Left ventricle myocardium inferior (tissue), 1 donor: ENCODE results near the gene ARHGEF37. TPM values are rescaled to one million over a fixed set of nuclear protein-coding genes. Genes with fewer than 3 reads are reported as not detected.
A peak's percentile ranks its signal among the peaks of the same experiment; 100 is the strongest.
"Not testable (repeated sequence)": the region's sequence is repeated elsewhere in the genome, so short reads cannot be mapped to it uniquely, and the experiment has no call there.

Source experiments
- DNase-seq: peaks from one replicate; pipeline ENCODE4 v3.0.0-alpha.2; 2020
- H3K27ac ChIP-seq: fragments of 200-600 bp; replicated peaks from 2 replicates; pipeline ENCODE4 v1.8.0; 2021
- H3K27me3 ChIP-seq: fragments of 200-600 bp; 2 replicates; pipeline ENCODE4 v1.8.0; 2021; ENCODE audit warnings: low read depth
- H3K36me3 ChIP-seq: fragments of 200-600 bp; 2 replicates; pipeline ENCODE4 v1.8.0; 2021
- H3K4me1 ChIP-seq: fragments of 200-600 bp; 2 replicates; pipeline ENCODE4 v1.8.0; 2021
- H3K4me3 ChIP-seq: fragments of 200-600 bp; 2 replicates; pipeline ENCODE4 v1.8.0; 2021; ENCODE audit warnings: mild to moderate bottlenecking, moderate library complexity
- H3K9me3 ChIP-seq: fragments of 200-600 bp; replicated peaks from 2 replicates; pipeline ENCODE4 v1.8.0; 2021
- intact Hi-C: fragments of 100-400 bp; cut with micrococcal nuclease; formaldehyde crosslinking; loops from one replicate; pipeline ENCODE4 v1.11.0; 2022
- total RNA-seq: library from RNA; stranded (reverse); fragmentation: NEBNext Ultra II Directional; extraction: Animal tissue kit (Norgen Biotek cat#: 25700); gene quantifications from one replicate; pipeline ENCODE4 v1.2.1, GENCODE V29; 2021
- TF ChIP-seq, protein P1 (sequence below): fragments of 200-600 bp; IDR thresholded peaks from 2 replicates; pipeline ENCODE4 v1.8.0; 2021; ENCODE audit warnings: antibody characterized with exemption, mild to moderate bottlenecking, borderline replicate concordance
- donor health status: DM: no; HTN: yes; CAD: no; lungs with severe emphysema.

ARHGEF37 gene
- total RNA-seq, 1 donor from 2014 or later = 22.8 TPM

DNA sequence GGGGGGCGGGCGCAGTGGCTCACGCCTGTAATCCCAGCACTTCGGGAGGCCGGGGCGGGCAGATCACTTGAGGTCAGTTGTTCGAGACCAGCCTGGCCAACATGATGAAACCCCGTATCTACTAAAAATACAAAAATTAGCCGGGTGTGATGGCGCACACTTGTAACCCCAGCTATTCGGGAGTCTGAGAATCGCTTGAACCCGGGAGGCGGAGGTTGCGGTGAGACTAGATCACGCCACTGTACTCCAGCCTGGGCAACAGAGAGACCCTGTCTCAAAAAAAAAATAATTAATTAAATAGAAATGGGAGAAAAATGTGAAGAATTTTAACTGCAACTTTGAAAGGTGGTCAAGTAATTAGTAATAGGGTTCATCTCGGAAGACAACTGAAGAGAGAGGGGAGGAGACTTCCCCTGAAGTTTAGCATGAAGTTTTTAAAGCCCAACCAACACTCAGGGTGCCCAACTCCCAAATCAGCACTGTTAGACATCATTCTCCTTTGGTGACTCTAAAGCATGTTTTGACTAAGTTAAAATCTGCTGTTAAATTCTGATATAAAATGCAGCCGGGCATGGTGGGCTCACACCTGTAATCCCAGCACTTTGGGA lies 28.6 kb upstream of the ARHGEF37 start:
- peak overlapping the region; percentile 98 for H3K27ac ChIP-seq
- TF ChIP-seq, protein P1, sequence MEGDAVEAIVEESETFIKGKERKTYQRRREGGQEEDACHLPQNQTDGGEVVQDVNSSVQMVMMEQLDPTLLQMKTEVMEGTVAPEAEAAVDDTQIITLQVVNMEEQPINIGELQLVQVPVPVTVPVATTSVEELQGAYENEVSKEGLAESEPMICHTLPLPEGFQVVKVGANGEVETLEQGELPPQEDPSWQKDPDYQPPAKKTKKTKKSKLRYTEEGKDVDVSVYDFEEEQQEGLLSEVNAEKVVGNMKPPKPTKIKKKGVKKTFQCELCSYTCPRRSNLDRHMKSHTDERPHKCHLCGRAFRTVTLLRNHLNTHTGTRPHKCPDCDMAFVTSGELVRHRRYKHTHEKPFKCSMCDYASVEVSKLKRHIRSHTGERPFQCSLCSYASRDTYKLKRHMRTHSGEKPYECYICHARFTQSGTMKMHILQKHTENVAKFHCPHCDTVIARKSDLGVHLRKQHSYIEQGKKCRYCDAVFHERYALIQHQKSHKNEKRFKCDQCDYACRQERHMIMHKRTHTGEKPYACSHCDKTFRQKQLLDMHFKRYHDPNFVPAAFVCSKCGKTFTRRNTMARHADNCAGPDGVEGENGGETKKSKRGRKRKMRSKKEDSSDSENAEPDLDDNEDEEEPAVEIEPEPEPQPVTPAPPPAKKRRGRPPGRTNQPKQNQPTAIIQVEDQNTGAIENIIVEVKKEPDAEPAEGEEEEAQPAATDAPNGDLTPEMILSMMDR = no peak
- peak overlapping the region; percentile 91 for H3K4me3 ChIP-seq
- DNase-seq = no peak
- H3K4me1 ChIP-seq = peaks cover 46% of the 10 kb centered on the region
- intact Hi-C loops = loop anchor here (5.0 kb wide), 1 partner anchor 110 kb away; no protein-coding TSS in a partner anchor
- no peaks in the 10 kb centered on the region for H3K9me3 ChIP-seq
- H3K36me3 ChIP-seq = peaks cover 24% of the 10 kb centered on the region
- H3K27me3 ChIP-seq = no peaks in the 10 kb centered on the region

DNA sequence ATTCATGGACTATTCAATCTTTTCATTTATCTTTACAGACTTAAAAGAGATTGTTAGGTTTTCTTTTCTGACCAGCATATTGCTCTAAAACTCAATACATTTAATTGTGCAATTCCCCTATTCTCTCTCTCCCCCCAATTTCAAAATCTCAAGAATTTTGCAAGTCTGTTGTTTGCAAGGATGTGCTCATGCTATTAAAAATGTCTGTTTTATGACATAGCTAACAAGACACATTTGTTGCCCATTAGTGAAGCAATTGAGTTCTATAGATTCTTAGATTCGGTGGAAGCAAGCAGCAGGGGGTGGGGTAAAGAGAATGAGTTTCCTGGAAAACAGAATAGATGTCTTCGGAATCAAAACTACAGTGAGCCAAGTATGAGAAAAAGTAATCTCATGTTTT lies 21.6 kb upstream of the ARHGEF37 start:
- no peaks in the 10 kb centered on the region for H3K36me3 ChIP-seq
- H3K4me3 ChIP-seq = no peak overlapping the region
- no peak overlapping the region for H3K27ac ChIP-seq
- H3K9me3 ChIP-seq = no peaks in the 10 kb centered on the region
- H3K4me1 ChIP-seq = peaks cover 40% of the 10 kb centered on the region
- intact Hi-C loops = loop anchor here (5.0 kb wide), 1 partner anchor 127 kb away; no protein-coding TSS in a partner anchor
- TF ChIP-seq, protein P1 = no peak
- DNase-seq = no peak
- no peaks in the 10 kb centered on the region for H3K27me3 ChIP-seq

- H3K4me3 ChIP-seq = peak overlapping the region; percentile 39
- H3K9me3 ChIP-seq = no peaks in the 10 kb centered on the region
- intact Hi-C loops = loop anchor here (5.0 kb wide), 1 partner anchor 130 kb away; no protein-coding TSS in a partner anchor
Measured at GRCh38 chr5:149561848-149562247, 19.4 kb upstream of the ARHGEF37 start.

DNA sequence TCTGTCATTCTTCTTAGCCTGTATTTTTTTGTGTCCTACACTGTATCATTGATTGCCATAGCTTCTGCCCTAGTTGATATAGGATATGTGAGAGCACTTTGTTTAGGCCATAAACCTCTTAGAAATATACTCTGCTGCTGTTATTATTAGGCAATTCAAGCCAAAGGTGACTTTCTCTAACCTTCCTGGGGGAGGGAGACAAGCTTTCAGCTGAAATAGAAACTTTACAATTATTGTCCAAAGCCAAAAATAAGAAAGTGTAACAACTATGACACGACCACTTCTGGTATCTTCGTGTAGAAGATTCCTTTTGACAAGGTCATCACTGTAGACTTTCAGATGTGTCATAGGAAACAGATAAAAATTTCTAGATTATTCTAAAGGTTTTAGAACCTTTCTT lies 17.8 kb upstream of the ARHGEF37 start:
- H3K27ac ChIP-seq = peak overlapping the region; percentile 86
- TF ChIP-seq, protein P1 = no peak
- peaks cover 40% of the 10 kb centered on the region for H3K4me1 ChIP-seq
- no peaks in the 10 kb centered on the region for H3K9me3 ChIP-seq
- H3K4me3 ChIP-seq = no peak overlapping the region
- intact Hi-C loops = loop anchor here (5.0 kb wide), 1 partner anchor 131 kb away; no protein-coding TSS in a partner anchor
- DNase-seq = no peak
- no peaks in the 10 kb centered on the region for H3K36me3 ChIP-seq
- no peaks in the 10 kb centered on the region for H3K27me3 ChIP-seq

More at GRCh38 chr5:149561848-149562247, 19.4 kb upstream of the ARHGEF37 start:
- Histone ChIP-seq H3K36me3 (no peaks in the 10 kb centered on the region), H3K4me1 (peaks cover 40% of the 10 kb centered on the region), H3K27me3 (no peaks in the 10 kb centered on the region), H3K27ac (peak overlapping the region; percentile 86)
- TF ChIP-seq, protein P1 = no peak
- DNase-seq = no peak

DNA sequence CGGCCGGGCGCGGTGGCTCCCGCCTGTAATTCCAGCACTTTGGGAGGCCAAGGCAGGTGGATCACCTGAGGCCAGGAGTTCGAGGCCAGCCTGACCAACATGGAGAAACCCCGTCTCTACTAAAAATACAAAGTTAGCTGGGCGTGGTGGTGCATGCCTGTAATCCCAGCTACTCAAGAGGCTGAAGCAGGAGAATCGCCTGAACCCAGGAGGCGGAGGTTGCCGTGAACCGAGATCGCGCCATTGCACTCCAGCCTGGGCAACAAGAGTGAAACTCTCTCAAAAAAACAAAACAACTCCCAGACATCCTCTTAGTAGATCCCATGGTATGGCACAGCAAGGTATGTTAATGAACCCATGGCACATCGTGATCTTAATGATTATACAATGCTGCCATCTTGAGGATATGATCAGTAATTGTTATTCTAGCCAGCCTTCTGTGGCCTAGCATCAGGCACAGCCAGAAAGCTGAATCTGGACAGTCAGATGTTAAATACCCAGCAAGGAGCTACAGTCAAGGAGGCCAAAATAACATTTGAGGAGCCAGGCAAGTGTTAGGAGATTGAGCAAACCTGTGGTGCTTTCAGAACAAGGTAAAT lies 16.7 kb upstream of the ARHGEF37 start:
- H3K4me1 ChIP-seq = peaks cover 40% of the 10 kb centered on the region
- H3K36me3 ChIP-seq, H3K4me3 ChIP-seq, H3K27me3 ChIP-seq, H3K9me3 ChIP-seq, DNase-seq: not testable (repeated sequence)
- H3K27ac ChIP-seq = peak overlapping the region; percentile 86
- intact Hi-C loops = loop anchor here (5.0 kb wide), 2 partner anchors 132 to 182 kb away; no protein-coding TSS in a partner anchor
- TF ChIP-seq, protein P1 = peak; percentile 80
